Subcutaneous abdominal adipose tissue (tissue), 5 donors: ENCODE results near the gene ZFYVE28.

Source experiments
- H3K27ac ChIP-seq: one replicate; pipeline ENCODE4 v1.7.0; 2013; ENCODE audit warnings: low read depth, mild to moderate bottlenecking, inconsistent platforms, low read length, moderate library complexity
- H3K27me3 ChIP-seq, 5 donors: one replicate each; pipeline ENCODE4 v1.7.0; 2013; ENCODE audit warnings: low read length in 5 of 5, inconsistent platforms in 1 of 5; ENCODE audit not compliant: control insufficient read depth in 5 of 5, insufficient read depth in 4 of 5
- H3K36me3 ChIP-seq, 5 donors: one replicate each; pipeline ENCODE4 v1.7.0; 2013; ENCODE audit warnings: low read length in 5 of 5; ENCODE audit not compliant: control insufficient read depth in 5 of 5, insufficient read depth in 5 of 5
- H3K4me1 ChIP-seq, 5 donors: one replicate each; pipeline ENCODE4 v1.7.0; 2013; ENCODE audit warnings: low read length in 5 of 5, mild to moderate bottlenecking in 3 of 5, moderate library complexity in 1 of 5; ENCODE audit not compliant: control insufficient read depth in 5 of 5, insufficient read depth in 5 of 5
- H3K4me3 ChIP-seq, 5 donors: one replicate each; pipeline ENCODE4 v1.7.0; 2013; ENCODE audit warnings: low read length in 5 of 5, low read depth in 1 of 5
- H3K9ac ChIP-seq, 5 donors: one replicate each; pipeline ENCODE4 v1.7.0; 2013; ENCODE audit warnings: low read length in 5 of 5, mild to moderate bottlenecking in 4 of 5, moderate library complexity in 3 of 5
- H3K9me3 ChIP-seq, 5 donors: one replicate each; pipeline ENCODE4 v1.7.0; 2013; ENCODE audit warnings: low read length in 5 of 5; ENCODE audit not compliant: control insufficient read depth in 5 of 5
- donor health status: healthy.
- donor health status: healthy.
- donor health status: healthy.
- donor health status: healthy.
- donor health status: healthy.

The ZFYVE28 gene

GRCh38 chr4:2363056-2363721, 55.3 kb downstream of the ZFYVE28 start:
- peaks cover 5 to 26% (median 23%) of the 10 kb centered on the region in 5 donors for H3K4me1 ChIP-seq
- H3K27ac ChIP-seq: no peak overlapping the region
- H3K9ac ChIP-seq: no peak overlapping the region
- H3K9me3 ChIP-seq: peaks cover 0 to under 1% (median 0%) of the 10 kb centered on the region in 5 donors
- no peaks in the 10 kb centered on the region for H3K27me3 ChIP-seq
- H3K36me3 ChIP-seq: no peaks in the 10 kb centered on the region
- H3K4me3 ChIP-seq: no peak overlapping the region

DNA sequence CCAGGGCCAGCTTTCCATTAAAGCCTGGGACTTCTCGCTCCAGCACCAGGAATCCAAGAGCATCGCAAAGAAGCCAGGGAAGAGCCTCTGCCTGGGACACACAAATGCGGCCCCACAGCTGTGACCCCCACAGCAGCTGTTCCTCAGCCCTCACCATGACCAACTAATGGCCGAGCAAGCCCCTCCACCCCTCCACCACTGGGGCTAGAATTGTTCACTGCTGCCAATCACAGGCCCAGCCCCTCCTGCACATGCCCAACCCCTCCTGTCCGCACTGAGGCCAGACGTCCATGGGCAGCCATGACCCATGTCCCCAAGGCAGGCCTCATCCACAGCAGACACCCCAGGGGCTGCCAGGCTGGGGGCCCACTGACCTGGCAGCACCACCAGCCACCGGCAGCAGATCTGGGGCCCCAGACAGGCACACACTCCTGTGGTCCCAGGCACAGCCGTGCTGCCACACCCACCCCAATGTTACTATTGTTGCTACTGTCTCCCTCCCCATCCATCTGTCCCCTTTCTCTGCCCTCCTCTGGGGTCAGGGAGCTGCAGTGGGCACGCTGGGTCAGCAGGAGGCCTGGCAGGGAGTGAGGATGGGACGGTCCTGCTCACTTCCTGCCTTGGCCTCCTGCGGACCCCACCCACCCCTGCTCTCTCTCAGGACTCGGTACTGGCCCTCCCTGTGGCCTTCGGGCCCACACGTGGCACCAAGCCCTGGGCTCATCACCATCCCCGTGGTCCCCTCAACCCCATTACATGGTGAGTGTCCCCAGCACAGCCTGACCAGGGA, 56.0 kb downstream of the ZFYVE28 start:
- Histone ChIP-seq H3K4me3 (no peak overlapping the region), H3K9ac (no peak overlapping the region), H3K36me3 (no peaks in the 10 kb centered on the region), H3K4me1 (peaks cover 8 to 26% (median 23%) of the 10 kb centered on the region in 5 donors), H3K9me3 (no peaks in the 10 kb centered on the region), H3K27ac (no peak overlapping the region), H3K27me3 (no peaks in the 10 kb centered on the region)

DNA sequence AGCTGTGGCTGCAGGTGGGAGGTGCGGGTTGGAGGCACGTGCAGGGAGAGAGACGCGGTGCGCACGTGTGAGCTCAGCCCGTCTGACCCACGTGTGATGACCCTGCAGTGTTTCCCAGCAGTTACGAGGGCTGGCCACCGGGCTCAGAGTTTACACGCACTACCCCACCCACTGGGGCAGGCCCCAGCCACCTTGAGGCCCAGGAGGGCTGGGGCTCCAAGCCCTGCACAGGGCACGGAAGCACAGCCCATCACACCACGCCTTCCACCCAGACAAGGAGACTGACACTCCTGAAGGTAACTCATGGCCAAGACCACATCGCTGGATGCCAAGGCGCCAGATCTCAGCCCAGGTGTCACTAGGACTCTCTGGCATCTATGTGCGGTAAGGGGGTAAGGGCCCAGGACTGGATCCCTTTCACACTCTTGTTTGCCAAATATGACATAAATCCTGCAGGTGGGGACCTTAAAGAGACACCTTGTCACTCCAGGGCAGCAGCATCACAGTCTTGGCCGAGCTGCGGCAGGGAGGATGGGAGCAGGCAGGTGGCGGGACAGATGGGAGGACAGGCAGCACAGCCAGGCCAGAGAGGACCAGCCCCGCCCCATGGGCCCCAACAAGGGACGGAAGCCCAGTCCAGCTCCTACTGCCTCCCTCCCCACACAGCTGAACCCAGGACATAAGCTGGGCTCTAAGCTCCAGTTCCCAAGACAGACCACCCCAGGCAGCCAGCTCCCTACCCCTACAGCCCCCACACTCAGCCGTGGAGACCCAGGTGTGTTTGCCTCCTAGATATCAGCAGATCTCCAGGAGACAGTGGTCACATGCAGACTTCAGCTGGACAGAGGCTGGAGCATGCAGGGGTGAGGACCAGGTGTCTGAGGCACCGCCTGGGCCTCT, 56.8 kb downstream of the ZFYVE28 start:
- Histone ChIP-seq H3K4me3 (no peak overlapping the region), H3K9me3 (no peaks in the 10 kb centered on the region), H3K4me1 (peaks cover 8 to 26% (median 23%) of the 10 kb centered on the region in 5 donors), H3K9ac (no peak overlapping the region), H3K27me3 (no peaks in the 10 kb centered on the region), H3K36me3 (no peaks in the 10 kb centered on the region), H3K27ac (no peak overlapping the region)

DNA sequence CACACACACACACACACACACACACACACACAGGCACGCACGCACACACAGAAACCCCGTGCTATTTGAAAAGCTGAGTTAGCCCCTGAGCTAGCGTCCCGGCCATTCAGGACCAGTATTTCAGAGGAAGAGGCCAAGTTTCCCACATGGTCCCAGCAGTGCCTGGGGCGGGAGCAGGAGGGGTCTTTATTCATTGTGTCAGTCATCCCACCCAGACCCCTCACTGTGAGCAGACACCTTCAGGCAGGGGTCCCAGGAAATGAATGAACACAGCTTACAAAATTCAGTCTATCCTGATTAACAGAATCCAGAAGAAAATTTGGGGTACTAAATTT, 58.1 kb downstream of the ZFYVE28 start:
- H3K4me3 ChIP-seq: no peak overlapping the region
- peaks cover 8 to 23% (median 22%) of the 10 kb centered on the region in 5 donors for H3K4me1 ChIP-seq
- no peak overlapping the region for H3K27ac ChIP-seq
- no peaks in the 10 kb centered on the region for H3K36me3 ChIP-seq
- no peak overlapping the region for H3K9ac ChIP-seq
- H3K9me3 ChIP-seq: no peaks in the 10 kb centered on the region
- H3K27me3 ChIP-seq: no peaks in the 10 kb centered on the region

GRCh38 chr4:2359591-2360395, 58.7 kb downstream of the ZFYVE28 start:
- no peak overlapping the region for H3K27ac ChIP-seq

DNA sequence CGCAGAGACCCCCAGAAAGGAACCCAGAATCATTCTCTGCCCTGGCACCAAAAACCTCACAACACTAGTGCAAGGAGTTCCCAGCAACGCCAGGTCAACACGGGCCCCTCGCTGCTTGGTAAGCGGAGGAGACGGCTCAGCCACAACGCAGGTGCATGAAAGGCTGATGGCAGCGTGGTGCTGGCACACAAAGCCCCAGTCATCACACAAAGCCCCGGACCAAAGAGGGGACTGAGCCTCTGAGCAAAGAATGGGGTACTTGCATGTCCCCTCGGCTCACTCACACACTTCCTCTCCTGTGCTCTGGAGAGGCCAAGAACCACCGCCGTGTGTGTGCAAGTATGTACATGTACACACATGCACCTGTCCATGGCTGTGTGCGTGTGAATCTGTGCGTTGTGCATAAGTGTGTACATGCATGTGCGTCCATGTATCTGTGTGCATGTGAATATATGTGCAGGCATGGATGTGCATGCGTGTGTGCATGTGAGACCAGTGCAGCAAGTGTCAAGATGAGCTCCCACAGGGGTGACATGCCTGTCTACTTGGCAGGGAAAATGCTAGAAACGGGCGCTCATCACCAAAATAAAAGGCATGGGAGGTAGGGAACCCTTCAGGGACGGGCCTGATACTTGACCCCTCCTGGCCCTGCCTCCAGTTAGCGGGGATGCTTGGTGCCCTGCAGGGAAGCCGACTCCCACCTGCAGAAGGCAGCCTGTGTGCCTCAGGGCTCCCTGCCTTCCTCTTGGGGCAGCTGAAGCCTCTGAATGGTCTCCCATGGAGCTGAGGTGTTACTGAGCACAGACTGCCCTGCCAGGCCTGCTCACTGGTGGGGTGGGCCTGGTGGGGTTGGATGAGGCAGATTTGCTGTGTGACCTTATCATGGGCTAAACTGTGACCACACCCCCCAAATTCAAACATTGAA, 60.4 kb downstream of the ZFYVE28 start:
- Histone ChIP-seq H3K4me3 (no peak overlapping the region), H3K9ac (no peak overlapping the region), H3K36me3 (no peaks in the 10 kb centered on the region), H3K9me3 (no peaks in the 10 kb centered on the region), H3K27ac (no peak overlapping the region), H3K27me3 (no peaks in the 10 kb centered on the region), H3K4me1 (peaks cover 0 to 4% (median 2%) of the 10 kb centered on the region in 5 donors)

More at GRCh38 chr4:2359591-2360395, 58.7 kb downstream of the ZFYVE28 start:
- Histone ChIP-seq H3K9ac (no peak overlapping the region), H3K4me3 (no peak overlapping the region), H3K4me1 (peaks cover 8 to 19% (median 17%) of the 10 kb centered on the region in 5 donors), H3K9me3 (no peaks in the 10 kb centered on the region), H3K36me3 (no peaks in the 10 kb centered on the region), H3K27me3 (no peaks in the 10 kb centered on the region)

- Histone ChIP-seq H3K4me1 (peaks cover 0 to 4% (median 0%) of the 10 kb centered on the region in 5 donors), H3K27ac (no peak overlapping the region), H3K36me3 (no peaks in the 10 kb centered on the region), H3K9me3 (no peaks in the 10 kb centered on the region), H3K27me3 (no peaks in the 10 kb centered on the region), H3K9ac (no peak overlapping the region), H3K4me3 (no peak overlapping the region)
Observed at GRCh38 chr4:2356123-2357069, 62.0 kb downstream of the ZFYVE28 start.

GRCh38 chr4:2354760-2355159, 63.7 kb downstream of the ZFYVE28 start:
- Histone ChIP-seq H3K9ac (no peak overlapping the region), H3K27ac (no peak overlapping the region), H3K4me3 (no peak overlapping the region), H3K4me1 (peaks cover 0 to 4% (median 0%) of the 10 kb centered on the region in 5 donors), H3K9me3 (no peaks in the 10 kb centered on the region), H3K27me3 (no peaks in the 10 kb centered on the region), H3K36me3 (no peaks in the 10 kb centered on the region)
